ENCODE results near the gene ZC3H10.

GRCh38 chr12:56157201-56158028 is 39.3 kb downstream of the ZC3H10 start:
- TF ChIP-seq POLR2A (IDR thresholded peaks at IDR 0.05; ENCODE audit: low read length) (no peak), GATA1 (IDR thresholded peaks at IDR 0.05; ENCODE audit: low read depth, low read length) (no peak)

Data from erythroblast (primary cell).